ENCODE results near the gene TBC1D22A.
A peak's percentile ranks its signal among the peaks of the same experiment; 100 is the strongest.

TBC1D22A gene

GRCh38 chr22:46835693-46836092 lies 73.2 kb downstream of the TBC1D22A start:
- no peak for DNase-seq (ENCODE audit: low read depth)
- H3K4me3 ChIP-seq (replicated peaks; ENCODE audit: low read depth, low read length): no peak overlapping the region
- TF ChIP-seq, protein P1, sequence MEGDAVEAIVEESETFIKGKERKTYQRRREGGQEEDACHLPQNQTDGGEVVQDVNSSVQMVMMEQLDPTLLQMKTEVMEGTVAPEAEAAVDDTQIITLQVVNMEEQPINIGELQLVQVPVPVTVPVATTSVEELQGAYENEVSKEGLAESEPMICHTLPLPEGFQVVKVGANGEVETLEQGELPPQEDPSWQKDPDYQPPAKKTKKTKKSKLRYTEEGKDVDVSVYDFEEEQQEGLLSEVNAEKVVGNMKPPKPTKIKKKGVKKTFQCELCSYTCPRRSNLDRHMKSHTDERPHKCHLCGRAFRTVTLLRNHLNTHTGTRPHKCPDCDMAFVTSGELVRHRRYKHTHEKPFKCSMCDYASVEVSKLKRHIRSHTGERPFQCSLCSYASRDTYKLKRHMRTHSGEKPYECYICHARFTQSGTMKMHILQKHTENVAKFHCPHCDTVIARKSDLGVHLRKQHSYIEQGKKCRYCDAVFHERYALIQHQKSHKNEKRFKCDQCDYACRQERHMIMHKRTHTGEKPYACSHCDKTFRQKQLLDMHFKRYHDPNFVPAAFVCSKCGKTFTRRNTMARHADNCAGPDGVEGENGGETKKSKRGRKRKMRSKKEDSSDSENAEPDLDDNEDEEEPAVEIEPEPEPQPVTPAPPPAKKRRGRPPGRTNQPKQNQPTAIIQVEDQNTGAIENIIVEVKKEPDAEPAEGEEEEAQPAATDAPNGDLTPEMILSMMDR (IDR thresholded peaks at IDR 0.05; ENCODE audit: low read length, missing control alignments): no peak

GRCh38 chr22:46841522-46841921 lies 79.1 kb downstream of the TBC1D22A start:
- DNase-seq (ENCODE audit: low read depth): no peak
- TF ChIP-seq, protein P1 (IDR thresholded peaks at IDR 0.05; ENCODE audit: low read length, missing control alignments): no peak
- H3K4me3 ChIP-seq (replicated peaks; ENCODE audit: low read depth, low read length): no peak overlapping the region

GRCh38 chr22:46842606-46843005 lies 80.2 kb downstream of the TBC1D22A start:
- no peak for DNase-seq (ENCODE audit: low read depth)
- TF ChIP-seq, protein P1 (IDR thresholded peaks at IDR 0.05; ENCODE audit: low read length, missing control alignments): no peak
- H3K4me3 ChIP-seq (replicated peaks; ENCODE audit: low read depth, low read length): no peak overlapping the region

DNA sequence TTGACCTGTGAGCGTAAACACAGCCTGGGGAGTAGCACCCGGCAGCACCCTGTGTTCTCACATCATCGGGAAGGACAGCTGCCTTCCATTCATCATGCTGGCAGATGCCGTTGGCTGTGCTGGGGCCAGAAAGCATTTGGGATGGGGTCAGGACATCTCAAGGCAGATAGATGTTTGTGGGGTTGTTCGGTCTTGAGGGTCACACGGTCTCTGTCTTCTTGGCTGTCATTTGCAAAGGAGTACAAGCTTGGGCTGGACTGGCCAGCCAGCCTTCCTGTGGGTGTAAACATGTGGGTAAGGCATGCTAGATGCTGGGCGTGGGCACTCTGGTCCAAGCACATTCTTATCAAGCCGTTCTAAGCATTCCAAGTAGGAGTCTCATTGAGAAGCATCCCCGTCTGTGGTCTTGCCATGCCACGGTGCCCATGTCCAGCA lies 81.4 kb downstream of the TBC1D22A start:
- no peak overlapping the region for H3K4me3 ChIP-seq (replicated peaks; ENCODE audit: low read depth, low read length)
- peak; percentile 20 for DNase-seq (ENCODE audit: low read depth)
- TF ChIP-seq, protein P1 (IDR thresholded peaks at IDR 0.05; ENCODE audit: low read length, missing control alignments): no peak

GRCh38 chr22:46844606-46845210 lies 82.3 kb downstream of the TBC1D22A start:
- TF ChIP-seq, protein P1 (IDR thresholded peaks at IDR 0.05; ENCODE audit: low read length, missing control alignments): no peak
- H3K4me3 ChIP-seq (replicated peaks; ENCODE audit: low read depth, low read length): peak overlapping the region; percentile 34
- DNase-seq (ENCODE audit: low read depth): no peak

DNA sequence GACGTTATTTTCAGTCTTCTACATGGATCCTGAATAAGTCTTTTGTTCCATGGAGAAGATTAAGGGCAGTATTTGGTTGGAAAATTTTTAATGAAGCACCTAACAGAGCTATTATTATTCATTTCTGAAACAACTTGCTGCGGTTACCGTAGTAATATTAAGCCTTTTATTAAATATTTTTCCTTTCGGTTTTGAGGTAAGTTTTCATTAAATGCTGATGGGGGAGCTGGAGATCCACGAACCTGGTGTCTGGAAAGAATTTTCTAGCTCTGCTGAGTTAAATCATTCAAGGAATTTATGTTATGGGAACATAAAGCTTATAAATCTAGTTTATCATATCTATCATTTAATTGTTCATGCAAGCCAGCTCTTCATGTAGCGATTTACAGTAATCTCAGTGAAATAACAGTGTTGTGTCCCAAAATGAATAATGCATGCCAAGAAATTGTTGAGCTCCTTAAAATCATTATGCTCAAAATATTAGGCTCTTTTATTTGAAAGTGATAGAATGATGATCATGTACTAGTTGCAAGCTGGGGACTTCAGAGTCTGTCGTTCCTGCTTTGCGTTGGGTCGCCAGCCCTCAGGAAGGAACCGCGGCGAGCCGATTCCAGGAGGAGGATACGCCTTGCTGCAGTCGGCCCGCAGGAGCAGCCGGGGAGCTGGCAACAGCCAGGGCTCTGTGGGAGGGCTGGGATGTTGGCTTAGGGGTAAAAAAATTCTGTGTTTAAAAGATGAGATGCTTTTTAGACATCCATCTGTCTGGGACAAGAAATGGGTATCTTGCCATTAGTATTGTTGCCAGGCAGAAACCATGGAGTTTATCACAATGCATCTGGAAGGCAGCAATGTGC lies 83.1 kb downstream of the TBC1D22A start:
- peak; percentile 81 for DNase-seq (ENCODE audit: low read depth)
- TF ChIP-seq, protein P1 (IDR thresholded peaks at IDR 0.05; ENCODE audit: low read length, missing control alignments): peak; percentile 63
- peak overlapping the region; percentile 34 for H3K4me3 ChIP-seq (replicated peaks; ENCODE audit: low read depth, low read length)
